HG03280 (cell line): ENCODE measurements around the gene PITX2.
A peak's percentile ranks its signal among the peaks of the same experiment; 100 is the strongest.

Source experiments
- ATAC-seq: cut with Tn5 transposase; IDR thresholded peaks from one replicate; pipeline ENCODE4 v1.9.1; 2021; ENCODE audit warnings: mild to moderate bottlenecking, moderate library complexity; ENCODE audit not compliant: unreplicated experiment

PITX2 gene

GRCh38 chr4:110622841-110623717, at the start of gene PITX2:
TSS of gene PITX2 (minus strand) at chr4:110623077. CDS start at chr4:110622460, 617 bp downstream.
- peak; percentile 98 for ATAC-seq

DNA sequence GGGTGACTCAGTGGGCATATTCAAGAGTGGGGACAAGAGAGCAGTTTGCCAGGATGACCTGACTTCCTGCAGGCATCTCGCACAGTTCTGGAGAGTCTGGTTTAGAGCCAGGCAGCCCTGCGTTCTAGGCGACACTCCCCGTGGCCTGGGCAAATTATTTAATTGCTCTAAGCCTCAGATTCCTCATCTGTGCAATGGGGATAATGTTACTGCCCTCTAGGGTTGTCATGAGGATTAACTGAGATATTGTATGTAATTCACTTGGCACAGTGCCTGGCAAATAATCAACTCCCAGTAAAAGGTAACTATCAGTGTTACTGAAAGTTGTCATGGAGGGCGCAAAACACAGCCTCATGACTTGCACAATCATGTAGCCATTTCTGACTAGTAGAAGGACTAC, 48.8 kb upstream of the PITX2 start:
- no peak for ATAC-seq

GRCh38 chr4:110669663-110670062, 46.8 kb upstream of the PITX2 start:
- no peak for ATAC-seq

DNA sequence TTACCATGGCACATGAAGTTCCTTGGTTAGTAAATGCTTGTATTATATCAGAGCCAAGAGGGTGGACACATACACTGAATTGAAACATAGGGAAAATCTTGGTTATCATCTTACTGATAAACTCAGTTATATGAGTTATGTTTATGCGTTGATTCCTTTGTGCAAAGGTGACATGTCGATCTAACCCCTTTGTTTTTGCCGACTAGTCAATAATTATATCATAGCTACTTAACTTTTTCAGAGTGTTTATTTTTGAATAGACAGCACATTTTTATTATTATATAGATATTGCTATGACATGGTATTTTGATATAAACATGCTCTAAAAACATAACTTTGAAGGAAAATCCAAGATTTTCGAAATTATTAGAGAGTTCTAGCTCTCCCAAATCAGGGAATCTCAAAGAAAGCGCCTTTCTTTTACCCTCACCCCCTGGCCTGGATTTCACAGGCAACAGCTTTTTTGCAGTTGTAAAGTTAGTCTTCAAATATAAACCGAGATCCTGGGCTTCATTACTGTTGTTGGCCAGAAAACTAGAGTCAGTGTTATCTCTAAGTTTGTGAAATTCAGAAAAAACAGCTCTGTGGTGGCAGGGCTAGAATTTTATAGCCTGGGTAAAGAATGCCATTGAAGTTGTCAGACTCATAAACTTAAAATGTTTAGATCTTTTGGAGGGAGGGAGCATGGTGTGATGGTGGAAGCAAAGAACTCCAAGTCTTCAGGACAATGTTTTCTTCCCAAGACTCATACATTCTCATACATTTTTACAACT, 45.8 kb upstream of the PITX2 start:
- no peak for ATAC-seq

DNA sequence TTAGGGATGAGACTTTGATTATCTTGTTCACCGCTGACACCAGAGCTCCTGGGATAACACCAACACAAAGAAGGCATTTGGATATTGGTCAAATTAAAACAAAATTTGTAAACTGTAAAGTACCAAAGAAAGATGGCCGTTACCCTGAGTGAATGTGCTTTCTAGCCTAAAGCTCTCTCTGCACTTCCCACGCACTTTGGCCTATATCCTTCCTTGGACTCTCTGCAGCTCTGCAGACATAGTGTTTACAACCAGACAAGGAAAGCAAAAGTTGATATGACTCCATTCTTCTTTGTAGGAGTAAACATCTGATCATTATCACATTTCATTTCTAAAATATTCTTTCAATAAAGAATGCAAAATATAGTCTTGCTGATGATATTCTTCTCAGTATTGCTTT, 44.8 kb upstream of the PITX2 start:
- ATAC-seq: no peak

- no peak for ATAC-seq
Measured at GRCh38 chr4:110666030-110666429, 43.2 kb upstream of the PITX2 start.

- ATAC-seq: no peak
Measured at GRCh38 chr4:110663738-110664444, 41.0 kb upstream of the PITX2 start.

GRCh38 chr4:110663206-110663605, 40.3 kb upstream of the PITX2 start:
- ATAC-seq: no peak

- no peak for ATAC-seq
Measured at GRCh38 chr4:110660755-110661154, 37.9 kb upstream of the PITX2 start.

- no peak for ATAC-seq
Measured at GRCh38 chr4:110654254-110654635, 31.4 kb upstream of the PITX2 start.

DNA sequence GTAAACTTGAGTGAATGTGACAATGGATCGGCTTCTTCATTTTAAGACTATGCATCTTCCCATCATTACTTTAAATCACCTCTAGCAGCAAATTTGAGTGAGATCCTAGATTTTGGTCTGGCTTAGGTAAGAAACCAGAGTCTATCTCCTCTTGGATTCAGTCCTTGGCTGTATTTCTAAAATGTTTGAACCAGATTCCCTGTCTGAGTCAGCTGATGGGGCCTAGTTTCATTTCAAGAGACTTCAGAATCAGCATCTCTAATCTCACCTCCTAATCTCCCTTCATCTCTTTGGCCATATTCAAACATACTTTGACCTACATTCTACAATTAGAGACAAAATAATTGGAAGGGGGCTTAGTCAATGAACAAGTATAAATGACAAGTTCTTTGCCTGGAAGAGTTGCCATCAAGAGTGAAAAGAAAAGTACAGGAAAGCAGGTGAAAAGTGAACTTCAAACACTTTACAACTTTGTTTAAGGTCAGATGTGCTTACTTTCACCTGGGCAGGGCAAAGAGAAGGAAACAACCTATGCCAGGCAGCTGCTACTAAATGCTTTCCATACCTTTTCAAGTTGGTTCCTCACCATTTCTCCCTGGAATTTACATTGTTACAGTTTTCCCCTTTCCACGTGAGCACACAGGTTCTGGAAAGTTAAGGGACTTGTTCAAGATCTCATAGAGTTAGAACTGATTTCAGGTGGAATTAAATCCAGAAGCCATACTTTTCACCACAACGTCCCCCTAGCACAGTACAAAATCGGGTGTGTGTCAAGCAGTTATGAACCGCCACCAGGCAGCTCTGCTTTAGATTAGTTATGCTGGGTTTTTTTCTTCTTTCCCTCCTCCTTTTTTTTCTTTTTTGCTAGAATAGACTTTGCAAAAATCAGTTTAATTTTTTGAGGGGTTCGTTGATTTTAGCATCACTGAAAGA, 30.7 kb upstream of the PITX2 start:
- ATAC-seq: no peak

- no peak for ATAC-seq
Measured at GRCh38 chr4:110644008-110644407, 21.1 kb upstream of the PITX2 start.

DNA sequence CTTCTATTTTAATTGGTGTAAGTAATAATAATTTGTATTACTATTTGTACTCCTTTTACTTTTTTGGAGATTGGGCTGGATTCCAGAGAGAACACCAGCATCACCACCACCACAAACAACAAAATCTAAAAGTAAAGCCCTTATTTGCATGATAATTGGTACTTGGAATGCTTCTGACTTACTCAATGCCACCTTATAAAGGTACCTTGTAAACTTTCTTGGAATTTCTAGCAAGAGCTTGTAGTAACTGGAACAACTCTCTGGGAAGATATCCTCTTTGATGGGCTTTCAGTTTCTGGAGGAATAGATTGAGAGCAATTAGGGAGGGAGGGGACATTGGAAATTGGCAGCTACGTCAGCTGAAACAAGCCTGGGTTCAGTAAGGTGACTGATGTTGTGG, 20.2 kb upstream of the PITX2 start:
- no peak for ATAC-seq

DNA sequence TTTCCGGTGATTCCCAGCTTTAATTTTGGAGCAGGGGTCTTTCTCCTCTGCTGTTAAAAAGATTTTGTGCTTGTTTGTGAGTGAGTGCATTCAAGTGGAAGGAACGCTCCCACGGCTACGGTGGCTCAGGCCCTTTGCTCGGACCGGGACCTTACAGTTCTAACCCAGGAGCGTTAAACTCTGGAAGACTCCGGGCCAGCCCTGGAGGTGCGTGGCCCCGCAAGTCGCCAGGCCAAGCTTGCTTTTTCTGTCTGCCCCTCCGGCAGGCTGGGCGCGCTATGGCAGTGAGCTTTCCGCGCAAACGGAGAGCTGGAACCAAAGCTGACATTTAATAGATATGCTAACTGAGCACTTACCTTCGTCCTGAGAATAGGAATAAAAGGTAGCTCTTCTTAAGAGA, 18.3 kb upstream of the PITX2 start:
- ATAC-seq: no peak

DNA sequence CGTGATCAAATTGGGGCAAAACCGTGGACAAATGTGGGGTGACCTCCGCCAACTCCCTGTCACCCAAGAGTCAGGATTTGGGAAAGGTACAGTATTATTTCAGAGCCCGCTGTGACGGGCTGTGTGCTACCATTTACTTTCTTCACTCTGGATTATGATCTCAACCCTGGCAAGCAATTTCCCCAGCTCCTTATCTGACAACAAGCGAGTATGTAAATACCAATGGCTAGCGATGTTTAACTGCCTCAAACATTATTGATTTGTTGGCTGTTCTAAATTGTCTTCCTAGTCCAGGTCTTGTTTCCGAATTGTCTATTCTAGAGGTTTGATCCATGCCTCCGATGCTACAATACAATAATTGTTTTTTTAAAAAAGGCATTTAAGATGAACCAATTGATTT, 17.7 kb upstream of the PITX2 start:
- ATAC-seq: no peak

DNA sequence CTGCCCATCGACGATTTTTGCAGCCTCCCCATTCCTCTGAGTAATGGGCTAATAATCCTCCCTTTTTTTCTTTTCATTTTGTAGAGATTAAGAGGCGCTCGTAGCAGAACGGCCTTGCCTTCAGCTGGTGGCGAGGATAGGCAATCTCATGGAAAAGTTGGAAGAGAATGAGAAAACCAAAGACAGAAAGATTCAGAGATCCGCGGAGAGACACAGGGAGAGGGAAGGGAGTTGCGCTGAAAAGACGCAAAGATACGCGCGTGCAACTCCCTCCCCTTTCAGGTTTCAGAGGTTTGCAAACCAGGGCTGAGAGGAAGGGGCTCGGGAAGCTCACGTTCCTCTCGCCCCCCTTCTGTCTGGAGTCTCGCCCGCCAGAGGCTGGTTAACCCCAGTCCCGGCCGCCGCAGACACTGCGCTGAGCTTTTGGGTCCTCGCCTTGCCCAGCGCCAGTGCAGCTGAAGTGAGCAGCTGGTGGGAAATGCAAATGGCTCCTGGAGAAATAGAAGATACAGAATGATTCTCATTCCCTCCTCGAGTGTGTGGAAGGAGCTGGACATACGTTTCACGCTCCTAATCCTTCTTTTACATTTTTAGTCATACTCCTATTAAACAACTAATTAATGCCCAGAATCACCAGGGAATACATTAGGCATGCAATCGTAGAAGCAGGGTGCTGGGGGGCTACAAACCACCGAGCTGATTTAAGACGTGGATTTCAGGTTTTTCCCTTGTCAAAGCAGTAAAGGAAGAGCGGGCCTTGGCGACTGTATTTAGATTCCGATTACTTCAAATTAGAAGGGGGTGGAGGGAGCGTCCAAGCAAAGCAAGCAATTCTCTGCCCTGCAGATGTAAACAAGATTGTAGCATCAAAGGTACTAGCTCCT, 16.6 kb upstream of the PITX2 start:
- ATAC-seq: no peak

- no peak for ATAC-seq
Measured at GRCh38 chr4:110638089-110638746, 15.3 kb upstream of the PITX2 start.

- ATAC-seq: no peak
Measured at GRCh38 chr4:110637408-110638088, 14.7 kb upstream of the PITX2 start.
